T-helper 2 cell treated with Interferon-gamma antibody and Interleukin-4, amounts not matched to agents 5 μg/mL and 100 μg/mL, for 36 hours (primary cell): ENCODE results near the gene PARD3B.

Experiments
- DNase-seq: peaks from one replicate; pipeline ENCODE4 v3.0.0; 2021; ENCODE audit warnings: low spot score
- H3K27ac Mint-ChIP-seq: one replicate; pipeline ENCODE4 v1.8.0; 2021; ENCODE audit warnings: mild to moderate bottlenecking, mixed read lengths
- H3K27me3 Mint-ChIP-seq: one replicate; pipeline ENCODE4 v1.8.0; 2021; ENCODE audit warnings: low read depth, mixed read lengths
- H3K36me3 Mint-ChIP-seq: one replicate; pipeline ENCODE4 v1.8.0; 2021; ENCODE audit warnings: low read depth, mixed read lengths
- H3K4me1 Mint-ChIP-seq: one replicate; pipeline ENCODE4 v1.8.0; 2021; ENCODE audit warnings: low read depth, mixed read lengths
- H3K4me3 Mint-ChIP-seq: one replicate; pipeline ENCODE4 v1.8.0; 2022; ENCODE audit warnings: mild to moderate bottlenecking, moderate library complexity, mixed read lengths
- H3K9me3 Mint-ChIP-seq: one replicate; pipeline ENCODE4 v1.8.0; 2021; ENCODE audit warnings: mixed read lengths

The PARD3B gene

DNA sequence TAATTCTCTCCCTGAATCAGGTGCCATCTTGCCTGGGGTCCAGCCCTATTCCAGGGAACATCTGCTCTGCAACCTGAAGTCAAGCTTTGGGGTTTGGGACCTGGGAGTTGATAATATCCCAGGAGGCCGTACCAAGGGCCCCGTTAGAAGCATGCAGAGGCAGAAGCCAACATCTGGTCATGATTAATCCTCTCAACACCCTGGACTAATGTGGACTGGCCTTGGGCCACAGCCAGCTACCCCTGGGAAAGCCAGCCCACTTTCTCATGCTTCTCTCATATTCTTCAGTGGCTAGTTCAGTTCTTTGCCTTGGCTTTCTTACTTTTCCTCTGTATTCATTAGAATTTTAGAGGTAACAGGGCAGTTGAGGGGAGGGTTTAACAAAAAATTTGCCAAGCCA is 621.5 kb downstream of the PARD3B start:
- no peak overlapping the region for H3K4me3 Mint-ChIP-seq
- H3K4me1 Mint-ChIP-seq: peaks cover 8% of the 10 kb centered on the region
- no peaks in the 10 kb centered on the region for H3K27me3 Mint-ChIP-seq
- no peaks in the 10 kb centered on the region for H3K9me3 Mint-ChIP-seq
- no peak for DNase-seq
- no peaks in the 10 kb centered on the region for H3K36me3 Mint-ChIP-seq
- no peak overlapping the region for H3K27ac Mint-ChIP-seq

DNA sequence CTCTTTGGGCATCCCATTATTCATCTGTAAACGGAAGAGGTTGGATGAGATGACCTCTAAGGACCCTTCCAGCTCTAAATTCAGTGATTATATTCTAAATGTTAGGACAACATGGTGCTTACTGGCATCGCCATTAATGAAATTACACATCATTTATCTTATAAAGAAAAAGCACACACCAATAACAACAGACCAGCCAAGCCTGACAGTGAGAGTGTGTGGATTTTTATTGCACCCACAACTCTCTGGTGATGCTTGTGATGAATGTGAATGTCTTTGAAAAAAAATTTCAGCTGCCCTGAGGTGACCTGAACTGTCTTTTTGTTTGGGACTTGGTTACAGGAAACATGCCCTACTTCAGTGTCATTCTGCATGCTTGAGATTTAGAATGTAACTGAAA is 623.7 kb downstream of the PARD3B start:
- Mint-ChIP-seq H3K27me3 (no peaks in the 10 kb centered on the region), H3K4me1 (peaks cover 4% of the 10 kb centered on the region), H3K27ac (no peak overlapping the region), H3K36me3 (no peaks in the 10 kb centered on the region), H3K4me3 (no peak overlapping the region), H3K9me3 (no peaks in the 10 kb centered on the region)
- DNase-seq: no peak

DNA sequence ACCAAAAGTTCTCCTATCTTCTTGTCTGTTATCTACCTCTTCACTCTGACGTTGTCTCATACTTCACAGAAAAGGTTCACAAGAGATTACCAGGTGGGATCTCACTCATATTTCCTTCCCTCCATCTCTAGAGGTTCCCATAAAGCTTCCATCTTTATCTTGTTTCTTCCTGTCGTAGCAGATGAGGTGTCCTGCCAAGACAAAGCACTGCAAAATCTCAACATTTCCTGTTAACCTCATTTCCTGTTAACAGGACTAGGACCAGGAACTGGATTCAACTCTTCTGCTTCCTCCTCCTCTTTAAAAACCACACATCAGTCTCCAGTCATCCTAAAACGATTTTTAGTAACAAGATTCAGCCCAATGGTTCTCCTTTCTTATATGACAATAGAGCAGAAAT is 624.2 kb downstream of the PARD3B start:
- DNase-seq: no peak
- H3K4me1 Mint-ChIP-seq: peaks cover 4% of the 10 kb centered on the region
- H3K4me3 Mint-ChIP-seq: no peak overlapping the region
- no peak overlapping the region for H3K27ac Mint-ChIP-seq
- no peaks in the 10 kb centered on the region for H3K27me3 Mint-ChIP-seq
- H3K36me3 Mint-ChIP-seq: no peaks in the 10 kb centered on the region
- H3K9me3 Mint-ChIP-seq: no peaks in the 10 kb centered on the region

- no peaks in the 10 kb centered on the region for H3K27me3 Mint-ChIP-seq
- H3K27ac Mint-ChIP-seq: no peak overlapping the region
- no peak for DNase-seq
- no peaks in the 10 kb centered on the region for H3K36me3 Mint-ChIP-seq
- H3K9me3 Mint-ChIP-seq: no peaks in the 10 kb centered on the region
- no peak overlapping the region for H3K4me3 Mint-ChIP-seq
- peaks cover 4% of the 10 kb centered on the region for H3K4me1 Mint-ChIP-seq
Observed at GRCh38 chr2:205170399-205170798, 625.1 kb downstream of the PARD3B start.

DNA sequence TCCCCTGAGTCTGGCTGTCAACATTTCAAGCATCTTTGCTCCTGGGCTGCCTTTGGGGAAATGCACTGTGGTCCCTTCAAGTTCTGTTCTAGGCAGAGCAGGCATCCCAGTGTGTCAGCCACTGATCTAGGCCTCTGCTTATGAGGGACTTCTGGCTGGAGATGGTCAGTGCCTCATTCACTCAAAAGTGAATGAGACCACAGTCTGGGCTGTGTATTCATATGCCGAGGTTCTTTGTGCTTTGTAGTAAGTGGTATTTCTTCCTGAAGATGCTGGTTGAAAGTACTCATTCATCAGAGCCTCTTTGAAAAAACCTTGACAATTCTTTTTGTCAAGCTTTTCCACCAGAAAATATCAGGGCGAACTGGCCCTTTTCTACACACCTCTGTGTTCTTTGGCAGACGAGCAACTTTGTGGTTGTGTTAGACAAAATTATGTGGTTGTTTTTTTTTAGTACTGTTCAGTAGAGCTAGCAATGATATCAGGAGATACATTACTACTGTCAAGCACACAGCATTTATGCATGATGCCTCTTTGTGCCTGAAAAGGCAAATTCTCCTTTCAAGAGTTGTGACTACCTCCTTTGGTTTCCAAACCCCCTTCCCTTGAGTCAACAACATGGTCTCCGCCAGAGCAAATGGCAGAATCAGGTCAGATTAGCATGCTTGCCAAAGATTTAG is 626.1 kb downstream of the PARD3B start:
- Mint-ChIP-seq H3K4me1 (peaks cover 4% of the 10 kb centered on the region), H3K27me3 (no peaks in the 10 kb centered on the region), H3K27ac (no peak overlapping the region), H3K4me3 (no peak overlapping the region), H3K9me3 (no peaks in the 10 kb centered on the region), H3K36me3 (no peaks in the 10 kb centered on the region)
- DNase-seq: no peak

DNA sequence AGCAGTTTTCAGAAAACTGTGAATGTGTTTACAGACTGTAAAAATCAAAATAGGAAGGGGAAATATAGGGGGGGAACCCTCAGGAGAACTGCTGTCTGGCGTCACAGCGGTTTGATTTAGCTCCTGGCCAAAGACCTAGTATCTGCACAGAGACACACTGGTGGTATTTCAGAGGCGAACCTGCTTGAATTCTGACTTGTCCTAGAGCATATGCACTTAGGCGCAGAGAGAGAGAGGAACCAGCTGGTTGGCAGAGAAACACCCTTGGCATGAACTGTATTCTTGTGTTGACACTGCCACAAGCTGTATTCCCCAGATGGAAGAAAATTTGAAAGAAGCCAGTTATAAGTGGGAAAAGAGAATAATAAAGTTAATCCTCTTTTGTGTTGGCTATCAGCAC is 630.6 kb downstream of the PARD3B start:
- Mint-ChIP-seq H3K4me3 (no peak overlapping the region), H3K4me1 (no peaks in the 10 kb centered on the region)
- DNase-seq: no peak

DNA sequence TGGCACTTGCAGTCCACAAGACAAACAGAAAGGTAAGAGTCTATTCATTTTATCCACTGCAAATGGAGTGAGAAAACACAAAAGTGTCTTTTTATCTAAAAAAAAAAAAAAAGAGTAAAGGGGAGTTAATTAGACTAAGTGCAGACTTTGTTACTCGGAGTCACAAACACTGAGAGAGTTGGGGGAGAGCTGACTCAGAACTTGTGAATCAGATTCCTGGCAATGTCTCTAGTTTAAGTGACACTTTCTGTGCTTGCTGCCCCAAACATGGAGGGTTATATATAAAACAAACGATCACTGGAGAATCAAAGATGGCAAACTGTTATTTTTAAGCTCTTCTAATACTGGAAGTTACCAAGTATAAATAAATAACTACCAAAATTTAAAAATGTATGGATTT is 631.3 kb downstream of the PARD3B start:
- H3K4me3 Mint-ChIP-seq: no peak overlapping the region
- H3K27ac Mint-ChIP-seq: no peak overlapping the region
- no peaks in the 10 kb centered on the region for H3K4me1 Mint-ChIP-seq
- H3K36me3 Mint-ChIP-seq: no peaks in the 10 kb centered on the region
- H3K9me3 Mint-ChIP-seq: no peaks in the 10 kb centered on the region
- H3K27me3 Mint-ChIP-seq: no peaks in the 10 kb centered on the region
- no peak for DNase-seq

More for the DNA sequence above, 630.6 kb downstream of the PARD3B start:
- H3K9me3 Mint-ChIP-seq: no peaks in the 10 kb centered on the region
- H3K27ac Mint-ChIP-seq: no peak overlapping the region
- H3K36me3 Mint-ChIP-seq: no peaks in the 10 kb centered on the region
- H3K27me3 Mint-ChIP-seq: no peaks in the 10 kb centered on the region

- H3K4me3 Mint-ChIP-seq: no peak overlapping the region
- H3K36me3 Mint-ChIP-seq: no peaks in the 10 kb centered on the region
- DNase-seq: no peak
- no peaks in the 10 kb centered on the region for H3K9me3 Mint-ChIP-seq
- no peak overlapping the region for H3K27ac Mint-ChIP-seq
- no peaks in the 10 kb centered on the region for H3K4me1 Mint-ChIP-seq
- no peaks in the 10 kb centered on the region for H3K27me3 Mint-ChIP-seq
Observed at GRCh38 chr2:205177546-205177945, 632.3 kb downstream of the PARD3B start.

GRCh38 chr2:205180730-205181129 is 635.5 kb downstream of the PARD3B start:
- Mint-ChIP-seq H3K9me3 (no peaks in the 10 kb centered on the region), H3K36me3 (no peaks in the 10 kb centered on the region), H3K27ac (no peak overlapping the region), H3K4me1 (no peaks in the 10 kb centered on the region), H3K27me3 (no peaks in the 10 kb centered on the region), H3K4me3 (no peak overlapping the region)
- DNase-seq: no peak

- Mint-ChIP-seq H3K27ac (no peak overlapping the region), H3K4me1 (no peaks in the 10 kb centered on the region), H3K36me3 (no peaks in the 10 kb centered on the region)
Observed at GRCh38 chr2:205187731-205188130, 642.5 kb downstream of the PARD3B start.

DNA sequence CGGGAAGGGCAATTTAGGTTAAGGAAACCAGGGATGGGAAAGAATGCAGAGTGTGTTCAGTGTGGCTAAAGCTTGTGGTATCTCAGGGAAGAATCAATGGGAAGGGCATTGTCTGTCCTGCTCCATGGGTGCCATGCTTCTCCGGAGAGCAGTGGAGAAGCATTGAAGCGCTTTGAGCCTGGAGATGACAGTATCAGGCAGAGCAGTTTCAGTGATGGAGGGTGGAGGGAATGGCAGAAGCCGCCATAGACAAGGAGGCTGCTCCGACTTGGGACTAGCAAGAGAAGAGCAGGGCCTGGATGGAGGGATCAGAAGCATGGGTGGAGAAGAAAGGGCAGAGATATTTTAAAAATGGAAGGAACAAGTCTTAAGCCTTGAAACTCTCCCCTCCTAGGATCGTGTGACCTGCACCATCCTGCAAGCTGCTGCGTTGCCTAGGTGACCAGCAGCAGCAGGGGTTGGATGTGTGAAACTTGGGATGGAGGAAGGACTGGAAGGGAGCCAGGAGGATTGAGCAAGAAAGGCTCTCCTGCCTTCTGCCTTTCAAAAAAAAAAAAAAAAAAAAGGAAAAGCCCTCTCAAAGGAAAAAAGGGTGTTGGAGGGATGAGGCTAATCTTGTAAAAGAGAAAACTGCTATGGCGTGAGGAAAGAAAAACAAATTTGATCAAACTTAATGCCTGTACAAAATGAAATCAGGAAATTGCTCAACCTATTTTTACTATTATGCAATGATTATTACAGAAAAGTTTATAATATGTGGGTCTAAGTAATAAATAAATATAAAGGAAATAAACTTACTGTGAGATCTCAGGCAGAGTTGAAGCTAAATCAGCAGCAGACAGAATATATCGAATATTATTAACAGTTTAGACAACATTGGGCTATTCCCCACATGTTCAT is 643.2 kb downstream of the PARD3B start:
- Mint-ChIP-seq H3K4me3 (no peak overlapping the region), H3K4me1 (no peaks in the 10 kb centered on the region), H3K27ac (no peak overlapping the region), H3K27me3 (no peaks in the 10 kb centered on the region), H3K9me3 (no peaks in the 10 kb centered on the region), H3K36me3 (no peaks in the 10 kb centered on the region)
- DNase-seq: no peak

More at GRCh38 chr2:205187731-205188130, 642.5 kb downstream of the PARD3B start:
- Mint-ChIP-seq H3K4me3 (no peak overlapping the region), H3K27me3 (no peaks in the 10 kb centered on the region), H3K9me3 (no peaks in the 10 kb centered on the region)
- DNase-seq: no peak

- Mint-ChIP-seq H3K27ac (no peak overlapping the region), H3K9me3 (no peaks in the 10 kb centered on the region), H3K36me3 (no peaks in the 10 kb centered on the region), H3K27me3 (no peaks in the 10 kb centered on the region), H3K4me3 (no peak overlapping the region), H3K4me1 (no peaks in the 10 kb centered on the region)
- DNase-seq: no peak
Observed at GRCh38 chr2:205189301-205189700, 644.0 kb downstream of the PARD3B start.

- Mint-ChIP-seq H3K4me1 (no peaks in the 10 kb centered on the region), H3K27me3 (no peaks in the 10 kb centered on the region), H3K9me3 (no peaks in the 10 kb centered on the region), H3K27ac (no peak overlapping the region), H3K36me3 (no peaks in the 10 kb centered on the region), H3K4me3 (no peak overlapping the region)
- no peak for DNase-seq
Observed at GRCh38 chr2:205190528-205190927, 645.3 kb downstream of the PARD3B start.

- Mint-ChIP-seq H3K9me3 (no peaks in the 10 kb centered on the region), H3K4me3 (no peak overlapping the region), H3K4me1 (peaks cover 4% of the 10 kb centered on the region), H3K27me3 (no peaks in the 10 kb centered on the region), H3K27ac (no peak overlapping the region), H3K36me3 (no peaks in the 10 kb centered on the region)
- no peak for DNase-seq
Observed at GRCh38 chr2:205193125-205193835, 648.0 kb downstream of the PARD3B start.
